Fibroblast of skin of right biceps (primary cell): ENCODE results near the gene PCP4L1.
"Not testable (repeated sequence)": the region's sequence is repeated elsewhere in the genome, so short reads cannot be mapped to it uniquely, and the experiment has no call there.

Experiments
- DNase-seq: peaks from one replicate; pipeline ENCODE4 v3.0.0-alpha.2; 2013

The PCP4L1 gene

DNA sequence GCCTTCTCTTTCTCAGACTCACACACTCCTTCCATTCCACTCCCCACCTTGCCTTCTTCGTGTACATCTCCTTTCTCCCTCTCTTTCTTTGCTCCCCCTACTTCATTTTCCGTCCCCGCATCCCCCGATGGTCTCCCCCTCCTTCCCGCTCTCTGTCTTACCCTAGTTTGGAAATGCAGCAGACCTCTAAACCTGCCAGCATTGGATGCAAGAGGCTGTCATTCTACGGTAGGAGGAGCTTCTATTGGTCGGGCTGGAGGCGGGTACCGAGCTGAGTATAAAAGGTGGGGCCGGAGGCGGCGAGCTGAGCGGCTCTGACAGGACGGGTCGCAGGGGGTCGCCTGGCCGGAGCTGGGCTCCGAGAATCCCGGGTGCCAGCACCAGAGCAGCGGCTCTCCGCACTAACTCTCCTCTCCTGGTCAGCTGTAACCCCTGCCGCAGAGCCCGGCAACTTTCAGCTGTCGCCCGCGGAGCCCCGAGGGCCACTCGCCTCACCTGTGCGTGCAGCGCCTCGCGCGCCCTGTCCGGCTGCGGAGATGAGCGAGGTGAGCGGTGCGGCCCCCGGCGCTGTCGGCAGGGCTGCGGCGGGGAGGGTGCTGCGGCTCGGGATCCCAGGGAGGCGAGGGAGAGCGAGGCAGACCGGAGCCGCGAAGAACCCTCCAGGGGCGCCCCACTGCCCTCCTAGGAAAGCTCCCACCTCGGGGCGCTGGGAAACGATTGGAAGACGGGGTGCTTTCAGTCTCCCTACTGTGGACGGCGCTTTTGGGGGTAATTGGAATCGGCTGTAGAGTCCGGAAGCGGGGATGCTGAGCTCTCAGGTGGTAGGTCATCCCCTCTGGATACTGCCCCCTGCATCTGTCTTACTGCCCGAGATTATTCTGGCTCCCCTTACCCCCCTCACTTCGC lies at the start of gene PCP4L1:
Gene PCP4L1, plus strand, starts transcription at position 307 of the 906 bp plus-strand sequence. Its CDS starts 230 bp downstream, at position 537.
- DNase-seq, result peak; percentile 51

DNA sequence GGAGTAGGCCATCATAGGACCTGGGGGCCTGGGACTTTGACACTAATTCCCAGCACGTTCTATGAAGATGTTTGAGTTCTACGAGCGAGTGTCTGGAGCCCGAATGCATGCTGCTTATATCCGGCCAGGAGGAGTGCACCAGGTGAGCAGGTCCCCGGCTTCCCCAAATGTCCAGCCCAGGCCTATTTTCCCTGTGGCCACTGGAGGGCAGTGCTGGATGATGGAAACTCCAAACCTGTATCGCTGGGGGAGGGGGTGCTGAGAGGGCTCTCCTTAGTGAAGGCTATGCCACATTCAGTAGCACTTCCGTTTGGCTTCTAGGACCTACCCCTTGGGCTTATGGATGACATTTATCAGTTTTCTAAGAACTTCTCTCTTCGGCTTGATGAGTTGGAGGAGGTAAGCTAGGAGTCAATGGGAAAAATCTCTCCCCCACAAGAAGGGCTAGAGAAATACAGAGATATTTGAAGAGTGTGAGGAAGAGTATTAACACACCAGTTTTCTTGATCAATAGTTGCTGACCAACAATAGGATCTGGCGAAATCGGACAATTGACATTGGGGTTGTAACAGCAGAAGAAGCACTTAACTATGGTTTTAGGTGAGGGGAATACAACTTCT lies 48.6 kb upstream of the PCP4L1 start:
- peak; percentile 71 for DNase-seq

DNA sequence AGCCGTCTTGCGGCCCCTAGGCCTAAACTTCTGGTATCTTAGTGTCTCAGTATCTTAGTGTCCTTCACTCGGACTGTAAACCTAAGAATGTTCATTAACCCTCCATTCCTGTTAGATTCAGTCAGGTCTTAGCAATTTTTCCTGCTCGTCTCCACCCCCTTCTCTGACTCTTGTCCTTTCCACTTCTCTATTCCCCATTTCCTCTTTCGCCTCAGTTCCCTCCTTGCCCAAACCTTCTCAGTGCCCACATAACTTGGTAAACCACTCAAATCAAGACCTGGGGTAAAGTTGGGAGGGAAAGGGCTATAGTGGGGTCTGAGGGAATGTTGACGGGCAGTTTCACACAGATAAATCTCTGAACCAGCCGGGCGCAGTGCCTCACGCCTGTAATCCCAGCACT lies 44.2 kb upstream of the PCP4L1 start:
- no peak for DNase-seq

DNA sequence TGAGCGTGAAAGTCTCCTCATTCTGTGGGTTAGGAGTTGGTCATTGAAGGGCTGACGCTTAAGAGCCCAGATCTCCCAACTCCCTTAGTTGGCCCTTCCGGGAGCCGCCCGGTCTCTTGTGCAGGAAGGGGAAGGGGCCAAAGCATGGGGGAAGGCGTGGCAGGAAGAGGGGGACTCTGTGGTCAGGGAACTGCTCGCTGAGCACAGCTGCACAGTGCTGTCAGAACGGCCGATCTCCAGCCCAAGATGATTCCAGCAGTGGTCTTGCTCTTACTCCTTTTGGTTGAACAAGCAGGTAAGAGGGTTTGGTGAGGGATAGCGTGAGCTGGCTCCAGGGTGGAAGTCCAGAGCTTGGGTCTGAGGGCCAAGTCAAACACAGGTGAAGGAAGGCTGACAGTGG lies 43.5 kb upstream of the PCP4L1 start, which contains the start of gene FCER1G:
Gene FCER1G, plus strand, starts transcription at position 220 of the 400 bp plus-strand sequence. Its CDS starts 27 bp downstream, at position 247.
- DNase-seq, result no peak

DNA sequence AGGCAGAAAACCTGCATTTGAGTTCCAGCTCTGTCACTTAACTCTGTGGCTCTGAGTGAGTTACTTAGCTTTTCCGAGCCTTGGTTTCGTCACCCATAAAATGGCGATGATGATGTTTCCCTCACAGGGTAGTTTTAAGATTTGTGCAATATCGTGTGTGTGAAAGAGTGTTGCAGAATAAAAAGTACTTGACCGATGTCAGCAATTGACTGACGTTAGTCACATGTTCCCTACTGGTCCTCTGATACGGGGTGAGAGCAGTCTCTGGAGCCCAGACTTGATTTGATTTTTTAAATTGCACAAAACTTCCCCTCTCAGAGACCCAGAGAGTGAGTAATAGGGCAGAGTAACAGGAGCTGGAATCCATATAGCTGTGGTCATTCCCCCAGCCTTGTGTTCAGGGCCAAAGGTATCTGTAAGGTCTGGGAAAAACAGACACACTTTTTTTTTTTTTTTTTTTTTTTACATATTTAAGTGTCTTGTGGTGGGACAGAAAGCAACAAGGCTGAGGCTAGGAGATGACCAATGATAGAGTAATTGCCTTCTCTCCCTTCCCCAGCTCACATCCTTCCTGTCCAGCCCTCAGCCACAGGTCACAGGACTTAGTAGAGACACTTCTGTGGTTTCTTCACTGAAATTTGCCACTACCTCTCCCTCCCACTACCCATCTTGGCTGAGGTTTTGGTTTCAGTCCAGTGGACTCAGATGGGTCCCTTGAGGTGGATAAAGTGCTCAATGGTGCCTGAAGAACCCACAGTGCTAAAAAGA lies 41.4 kb upstream of the PCP4L1 start:
- DNase-seq, result peak; percentile 70

DNA sequence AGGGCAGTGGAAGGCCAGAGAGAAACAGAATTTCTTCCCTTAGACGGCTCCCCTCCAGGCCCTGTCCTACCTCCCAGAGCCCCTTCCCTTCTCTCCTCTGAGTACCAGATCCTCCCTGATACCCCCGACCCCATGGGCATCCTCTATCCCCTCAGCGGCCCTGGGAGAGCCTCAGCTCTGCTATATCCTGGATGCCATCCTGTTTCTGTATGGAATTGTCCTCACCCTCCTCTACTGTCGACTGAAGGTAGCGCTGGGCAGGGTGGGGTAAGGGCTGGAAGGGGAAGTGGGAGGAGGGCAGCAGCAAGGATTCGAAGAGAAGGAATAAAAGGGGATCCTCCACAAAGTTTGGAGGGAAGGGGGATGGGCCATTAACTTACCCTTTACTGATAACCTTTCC lies 40.7 kb upstream of the PCP4L1 start:
- no peak for DNase-seq

DNA sequence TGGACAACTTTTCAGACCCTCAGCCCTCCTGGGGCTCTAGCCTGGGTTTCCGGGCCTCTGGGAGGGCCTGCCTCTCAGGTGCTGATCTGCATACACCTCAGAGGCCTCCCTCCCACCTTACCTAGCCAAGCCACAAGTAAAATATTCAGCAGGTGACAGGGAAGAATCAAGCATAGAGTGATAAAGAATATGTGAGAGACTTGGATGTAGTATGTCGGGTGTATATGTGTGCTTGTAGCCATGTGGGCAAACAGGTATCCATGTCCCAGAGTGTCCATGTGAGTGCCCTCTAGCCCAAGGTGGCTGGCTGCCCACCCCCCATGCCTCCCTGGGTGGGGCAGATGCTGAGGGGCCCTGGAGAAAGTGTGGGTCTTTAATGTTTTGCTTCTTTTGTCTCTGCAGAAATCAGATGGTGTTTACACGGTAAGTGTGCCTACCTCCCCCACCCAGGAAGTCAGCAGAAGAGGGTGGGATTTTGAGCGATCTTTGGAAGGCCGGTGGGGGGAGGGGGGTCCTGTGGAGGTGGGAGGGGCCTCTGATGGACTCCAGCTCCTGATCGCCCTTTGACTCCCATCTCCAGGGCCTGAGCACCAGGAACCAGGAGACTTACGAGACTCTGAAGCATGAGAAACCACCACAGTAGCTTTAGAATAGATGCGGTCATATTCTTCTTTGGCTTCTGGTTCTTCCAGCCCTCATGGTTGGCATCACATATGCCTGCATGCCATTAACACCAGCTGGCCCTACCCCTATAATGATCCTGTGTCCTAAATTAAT lies 40.1 kb upstream of the PCP4L1 start:
- no peak for DNase-seq

DNA sequence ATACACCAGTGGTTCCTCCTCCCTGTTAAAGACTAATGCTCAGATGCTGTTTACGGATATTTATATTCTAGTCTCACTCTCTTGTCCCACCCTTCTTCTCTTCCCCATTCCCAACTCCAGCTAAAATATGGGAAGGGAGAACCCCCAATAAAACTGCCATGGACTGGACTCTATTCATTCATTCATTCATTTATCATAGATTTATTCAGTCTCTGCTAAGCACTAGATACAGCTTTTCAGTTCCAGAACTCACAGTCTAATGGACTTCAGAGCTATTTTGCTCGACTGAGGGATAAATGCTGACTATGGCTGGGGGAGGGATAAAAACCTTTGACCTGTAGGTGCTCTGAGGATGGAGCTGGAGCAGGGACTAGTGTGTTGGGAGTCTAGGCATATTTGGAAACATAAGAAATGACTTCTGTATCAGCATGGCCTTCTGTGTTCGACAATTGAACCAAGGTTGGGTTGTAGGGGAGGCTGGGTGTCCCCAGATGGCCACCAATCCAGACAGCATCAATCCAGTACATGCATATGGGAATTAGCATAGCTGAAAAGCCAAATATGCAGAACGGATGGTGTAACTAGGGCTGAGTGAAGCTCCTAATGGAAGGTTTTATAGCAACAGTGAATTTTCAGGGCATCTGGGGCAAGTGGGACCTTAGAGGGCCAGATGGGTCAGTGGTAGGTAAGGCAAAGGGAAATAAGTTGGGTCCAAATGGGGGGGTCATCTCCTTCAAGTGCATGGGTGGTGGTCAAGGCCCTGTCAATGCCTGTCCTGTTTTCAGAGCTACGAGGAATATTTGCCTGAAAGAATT lies 39.3 kb upstream of the PCP4L1 start:
- DNase-seq, result no peak

DNA sequence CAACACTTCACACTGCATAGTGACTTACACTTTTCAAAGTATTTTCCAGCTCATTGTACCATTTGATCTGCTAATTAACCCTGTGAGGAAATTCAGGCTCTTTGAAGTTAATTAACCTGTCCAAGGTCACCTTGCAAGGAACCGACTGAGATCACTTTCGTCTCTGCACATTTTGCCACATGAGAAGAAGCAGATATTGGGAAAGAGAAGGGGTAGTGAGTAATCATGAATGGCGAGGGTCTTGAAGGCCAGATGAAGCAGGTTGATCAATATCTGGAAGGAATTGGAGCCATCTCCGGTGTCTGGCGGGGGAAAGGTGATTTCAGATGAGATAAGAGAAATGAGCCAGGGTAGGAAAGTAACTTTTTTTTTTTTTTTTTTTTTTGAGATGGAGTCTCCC lies 38.5 kb upstream of the PCP4L1 start:
- DNase-seq, result no peak

DNA sequence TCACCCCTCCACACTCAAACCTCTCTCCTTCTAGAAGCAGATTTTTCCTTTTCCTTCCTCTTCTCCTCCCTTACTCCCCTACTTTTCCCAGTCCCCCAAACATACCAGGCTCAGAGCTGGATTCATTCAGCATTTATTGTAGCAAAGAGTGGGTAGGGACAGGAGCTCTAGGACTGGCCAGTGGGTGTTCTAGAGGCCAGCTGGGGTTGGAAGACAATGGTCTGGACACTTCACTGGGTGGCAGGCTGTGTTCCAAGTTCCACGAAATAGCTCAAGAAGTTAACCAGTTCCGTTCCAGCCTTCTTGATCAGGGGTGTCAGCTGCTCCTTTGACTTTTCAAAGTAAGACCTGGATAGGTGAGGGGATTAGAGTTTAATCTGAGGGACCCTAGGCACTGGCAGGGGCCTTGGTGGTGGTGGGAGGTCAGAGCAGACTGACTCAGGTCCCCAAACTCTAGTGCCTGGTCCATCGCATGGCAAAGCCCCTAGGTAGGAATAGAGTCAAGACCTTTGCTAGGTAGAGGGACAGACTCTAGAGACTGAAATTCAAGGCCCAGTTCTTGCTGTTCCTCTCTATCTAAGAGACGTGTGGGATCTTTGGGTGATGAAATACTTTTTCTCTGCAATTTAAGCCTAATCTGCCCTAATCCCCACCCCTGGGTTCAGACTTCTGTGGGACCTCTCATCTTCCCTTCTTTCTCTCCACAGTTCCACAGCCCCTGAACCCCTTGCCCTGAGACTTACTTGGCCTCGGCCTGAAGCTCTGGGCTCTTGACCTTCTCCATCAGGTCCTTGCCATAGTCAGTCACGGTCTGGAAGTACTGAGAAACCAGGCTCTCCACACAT lies 36.1 kb upstream of the PCP4L1 start:
- no peak for DNase-seq

DNA sequence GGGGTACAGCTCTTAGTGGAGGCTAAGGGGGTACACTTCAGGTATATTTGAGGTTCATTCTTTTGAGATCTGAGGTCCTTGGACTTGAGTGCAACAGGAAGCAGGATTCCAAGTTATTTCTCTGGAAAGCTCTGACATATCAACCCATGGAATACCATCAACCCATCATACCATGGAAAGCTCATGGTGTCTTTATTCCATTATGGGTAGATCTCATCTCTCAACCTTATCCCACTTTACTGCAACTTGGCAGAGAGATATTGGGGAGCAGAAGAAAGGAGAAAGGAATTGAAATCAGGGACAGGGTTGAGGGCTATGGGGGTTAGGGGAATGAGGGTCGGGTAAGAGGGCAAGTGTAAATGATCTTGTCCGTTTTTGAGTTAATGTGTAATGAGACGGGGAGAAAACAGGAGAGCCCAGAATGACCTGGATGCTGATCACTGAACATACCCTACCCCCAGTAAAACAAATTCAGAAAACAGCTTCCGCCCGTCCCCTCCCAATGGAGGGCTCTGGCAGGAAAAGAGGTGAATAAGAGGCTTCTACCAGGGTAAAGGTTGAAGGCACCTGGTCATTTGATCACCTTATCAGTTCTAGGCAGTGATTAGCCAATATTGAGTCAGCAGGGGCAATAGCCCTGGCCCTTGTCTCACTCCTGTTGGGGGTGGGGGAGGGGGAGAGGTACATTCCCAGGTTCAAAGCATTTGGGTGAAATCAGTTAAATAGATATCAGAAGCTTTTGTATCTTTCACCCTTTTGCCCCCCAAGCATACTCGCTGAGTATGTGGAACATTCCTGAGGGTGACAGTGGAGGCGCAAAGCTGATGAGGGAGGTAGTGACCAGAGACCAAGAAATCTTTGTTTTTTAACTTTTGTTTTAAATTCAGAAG lies 34.5 kb upstream of the PCP4L1 start:
- DNase-seq, result no peak

DNA sequence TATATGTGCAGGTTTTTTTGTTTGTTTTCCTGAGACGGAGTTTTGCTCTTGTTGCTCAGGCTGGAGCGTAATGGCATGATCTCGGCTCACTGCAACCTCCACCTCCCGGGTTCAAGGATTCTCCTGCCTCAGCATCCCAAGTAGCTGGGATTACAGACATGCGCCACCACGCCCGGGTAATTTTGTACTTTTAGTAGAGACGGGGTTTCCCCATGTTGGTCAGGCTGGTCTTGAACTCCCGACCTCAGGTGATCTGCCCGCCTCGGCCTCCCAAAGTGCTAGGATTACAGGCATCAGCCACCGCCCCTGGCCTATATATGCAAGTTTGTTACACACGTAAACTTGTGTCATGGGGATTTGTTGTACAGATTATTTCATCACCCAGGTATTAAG lies 33.9 kb upstream of the PCP4L1 start:
- DNase-seq, result not testable (repeated sequence)

DNA sequence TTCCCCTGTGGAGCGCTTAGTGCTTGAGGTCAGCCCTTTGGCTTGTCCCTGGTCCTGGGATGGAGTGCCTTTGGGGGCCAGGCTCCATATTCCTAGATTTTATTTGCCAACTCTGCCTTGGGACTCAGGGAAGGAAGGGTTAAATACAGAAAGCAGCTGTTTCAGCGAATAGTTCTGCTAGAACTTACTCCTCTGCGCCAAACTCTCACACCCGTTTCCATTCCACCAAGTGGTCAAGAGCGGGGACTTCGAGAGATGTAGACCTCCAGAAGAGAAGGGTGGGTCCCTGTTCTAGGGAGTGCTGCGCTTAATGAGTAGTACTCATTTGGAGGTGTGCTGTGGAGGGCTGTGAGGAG lies 33.4 kb upstream of the PCP4L1 start:
- DNase-seq, result no peak

DNA sequence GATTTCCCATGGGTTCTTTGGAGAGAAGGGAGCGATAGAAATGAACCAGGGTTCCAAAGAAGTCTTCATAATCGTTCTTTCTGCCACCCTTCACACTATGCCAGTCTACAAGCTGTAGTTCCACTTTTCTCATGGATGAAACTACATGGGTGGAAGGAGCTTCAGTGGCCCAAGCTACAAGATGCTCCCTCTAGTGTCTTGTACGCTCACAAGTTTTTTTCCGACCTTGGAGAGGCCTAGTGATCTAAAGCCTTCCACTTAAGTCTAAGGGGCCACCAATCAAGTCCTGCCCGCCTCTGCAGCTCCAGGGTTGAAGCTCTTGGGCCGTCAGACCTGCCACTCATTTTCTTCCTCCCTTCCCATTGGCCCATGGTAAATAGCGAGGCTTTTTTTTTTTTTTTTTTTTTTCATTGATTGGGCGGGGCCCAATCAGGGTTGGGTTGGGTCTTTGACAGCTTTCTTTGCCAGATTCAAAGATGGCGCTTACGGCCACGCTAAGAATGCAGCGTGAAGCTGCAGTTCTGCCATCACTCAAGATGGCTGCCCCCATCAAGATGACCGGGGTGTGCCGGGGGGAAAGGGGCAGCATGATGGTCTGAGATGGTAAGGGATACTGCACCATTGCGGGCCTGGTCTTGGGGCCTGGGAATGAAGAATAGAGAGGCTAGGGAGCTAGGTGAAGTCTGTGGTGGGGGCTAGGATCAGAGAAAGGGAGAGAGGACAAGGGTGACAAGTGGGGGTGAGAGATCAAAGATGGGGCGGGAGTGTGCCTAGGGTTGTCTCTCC lies 32.8 kb upstream of the PCP4L1 start, which contains the start of gene TOMM40L:
Gene TOMM40L, plus strand, starts transcription at position 527 of the 786 bp plus-strand sequence. CDS start 430 bp downstream, outside the sequence.
- DNase-seq, result peak; percentile 100

DNA sequence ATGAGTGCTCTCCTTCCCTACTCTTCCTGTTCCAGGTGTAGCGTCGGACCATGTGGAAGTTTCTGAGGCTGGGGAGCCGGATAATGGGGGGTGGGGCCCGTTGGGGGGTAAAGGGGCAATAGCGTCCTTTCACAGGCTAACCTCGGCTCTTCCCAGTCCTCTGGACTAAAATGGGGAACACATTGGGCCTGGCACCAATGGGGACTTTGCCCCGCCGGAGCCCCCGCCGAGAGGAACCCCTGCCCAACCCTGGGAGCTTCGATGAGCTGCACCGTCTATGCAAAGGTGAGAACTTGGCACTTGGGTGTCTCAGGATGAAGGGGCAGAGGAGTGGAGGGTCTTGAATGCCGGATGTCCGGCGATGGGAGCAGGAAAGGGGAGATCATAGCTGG lies 32.2 kb upstream of the PCP4L1 start:
- no peak for DNase-seq

DNA sequence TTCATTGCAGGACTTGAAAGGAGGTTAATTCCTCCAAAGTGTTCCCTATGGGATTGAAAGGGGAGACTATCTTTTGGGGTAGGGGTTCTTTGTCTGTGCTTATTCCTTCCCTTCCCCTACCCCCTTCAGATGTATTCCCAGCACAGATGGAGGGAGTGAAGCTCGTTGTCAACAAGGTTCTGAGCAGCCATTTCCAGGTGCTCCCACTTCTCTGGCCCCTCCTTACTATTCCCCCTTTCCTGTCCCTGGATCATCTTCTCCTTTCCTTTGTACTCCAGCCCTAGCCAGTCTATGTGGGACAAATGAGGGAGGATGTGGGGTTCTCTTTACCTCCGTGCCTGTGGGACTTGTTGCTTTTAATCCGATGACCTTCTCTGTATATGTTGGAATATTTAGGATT lies 31.8 kb upstream of the PCP4L1 start:
- DNase-seq, result no peak

DNA sequence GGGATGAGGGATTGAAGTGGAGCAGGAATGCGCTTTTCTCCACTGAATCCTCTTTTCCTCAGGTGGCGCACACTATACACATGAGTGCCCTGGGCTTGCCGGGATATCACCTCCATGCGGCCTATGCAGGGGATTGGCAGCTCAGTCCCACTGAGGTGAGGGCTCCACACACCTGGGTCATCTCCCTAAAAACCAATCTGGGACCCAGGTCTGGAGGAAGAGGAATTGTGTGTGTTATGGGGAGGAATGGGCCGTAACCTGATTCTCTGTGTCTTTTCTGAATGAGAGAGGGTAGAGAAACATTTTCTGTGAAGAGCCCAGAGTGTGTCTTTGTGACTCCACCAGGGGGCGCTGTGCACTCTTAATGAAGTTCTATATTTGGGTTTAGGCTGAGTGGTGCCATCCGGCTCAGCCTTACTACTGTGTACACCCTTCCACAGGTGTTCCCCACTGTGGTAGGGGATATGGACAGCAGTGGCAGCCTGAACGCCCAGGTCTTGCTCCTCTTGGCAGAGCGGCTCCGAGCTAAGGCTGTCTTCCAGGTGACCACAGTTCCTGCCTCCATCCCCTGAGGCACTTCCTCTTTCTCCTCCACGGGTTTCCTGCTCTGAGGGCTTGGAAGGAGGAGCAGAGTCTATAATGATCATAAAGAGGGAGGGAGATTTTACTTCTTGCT lies 31.2 kb upstream of the PCP4L1 start:
- peak; percentile 71 for DNase-seq

DNA sequence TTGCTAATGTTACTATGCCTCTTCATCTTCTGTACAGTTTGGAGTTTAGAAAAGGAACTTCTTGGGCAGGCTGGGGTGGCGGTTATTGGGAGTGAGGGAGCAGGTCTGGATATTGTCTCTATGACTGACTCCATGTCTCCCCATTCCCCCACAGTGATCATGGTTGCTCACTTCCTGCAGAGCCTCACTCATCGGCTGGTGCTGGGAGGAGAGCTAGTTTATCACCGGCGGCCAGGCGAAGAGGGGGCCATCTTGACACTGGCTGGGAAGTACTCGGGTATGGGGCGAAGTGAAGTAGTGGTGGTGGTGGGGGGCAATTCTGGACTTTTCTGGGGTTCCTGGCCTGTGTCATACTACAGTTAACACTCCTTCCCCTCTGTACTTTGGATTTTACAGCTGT lies 30.5 kb upstream of the PCP4L1 start:
- DNase-seq, result no peak
